Bronchial epithelial cell (primary cell): ENCODE data around the gene CCR3. TPM values are rescaled to one million over a fixed set of nuclear protein-coding genes. Genes with fewer than 3 reads are reported as not detected.

Experiments
- DNase-seq: peaks from one replicate; pipeline ENCODE4 v3.0.0-alpha.2; 2010; ENCODE audit warnings: low read depth
- FAIRE-seq: peaks from 2 replicates; lab custom pipeline; 2011; peaks lifted over from hg19 to GRCh38; lab: Jason Lieb, UNC
- H3K27me3 ChIP-seq: 2 replicates; pipeline ENCODE4 v1.5.1; 2011; ENCODE audit warnings: low read length; ENCODE audit not compliant: control insufficient read depth, insufficient read depth
- H3K36me3 ChIP-seq: 2 replicates; pipeline ENCODE4 v1.5.1; 2011; ENCODE audit warnings: low read length; ENCODE audit not compliant: control insufficient read depth, insufficient read depth
- H3K4me3 ChIP-seq: 2 replicates; pipeline ENCODE4 v1.5.1; 2011; ENCODE audit warnings: mild to moderate bottlenecking, low read depth, low read length, control low read depth
- CTCF ChIP-seq: IDR thresholded peaks from 2 replicates; pipeline ENCODE4 v1.5.1; 2011; ENCODE audit warnings: mild to moderate bottlenecking, moderate library complexity, low read length, control low read depth, inconsistent platforms; ENCODE audit not compliant: insufficient read depth, severe bottlenecking
- total RNA-seq: library from RNA; depleted of rRNA; stranded (reverse); fragments of >200 nt; gene quantifications from 2 replicates; pipeline ENCODE4 v1.2.1, GENCODE V29; 2014

The CCR3 gene
- total RNA-seq, 1 donor from 2014 or later: not detected

- H3K27me3 ChIP-seq: peaks cover 8% of the 10 kb centered on the region
- peak; percentile 7 for FAIRE-seq
- no peak for TF ChIP-seq CTCF
Observed at GRCh38 chr3:46235425-46235824, 6.8 kb upstream of the CCR3 start.

GRCh38 chr3:46236294-46237054 is 5.8 kb upstream of the CCR3 start:
- Histone ChIP-seq H3K4me3 (no peak overlapping the region), H3K36me3 (no peaks in the 10 kb centered on the region), H3K27me3 (peaks cover 6% of the 10 kb centered on the region)
- FAIRE-seq: no peak
- TF ChIP-seq CTCF: no peak
- DNase-seq: no peak

More at GRCh38 chr3:46235425-46235824, 6.8 kb upstream of the CCR3 start:
- DNase-seq: no peak
- Histone ChIP-seq H3K4me3 (no peak overlapping the region), H3K36me3 (no peaks in the 10 kb centered on the region)

GRCh38 chr3:46238386-46238785 is 3.9 kb upstream of the CCR3 start:
- H3K27me3 ChIP-seq: peaks cover 6% of the 10 kb centered on the region
- H3K4me3 ChIP-seq: no peak overlapping the region
- FAIRE-seq: no peak
- no peaks in the 10 kb centered on the region for H3K36me3 ChIP-seq
- no peak for TF ChIP-seq CTCF
- DNase-seq: no peak

- peak; percentile 80 for DNase-seq
- peaks cover 3% of the 10 kb centered on the region for H3K27me3 ChIP-seq
- TF ChIP-seq CTCF: no peak
- no peak overlapping the region for H3K4me3 ChIP-seq
- no peaks in the 10 kb centered on the region for H3K36me3 ChIP-seq
- no peak for FAIRE-seq
Observed at GRCh38 chr3:46239301-46239938, 2.8 kb upstream of the CCR3 start.

- no peaks in the 10 kb centered on the region for H3K36me3 ChIP-seq
- no peak for DNase-seq
Observed at GRCh38 chr3:46239952-46240351, 2.3 kb upstream of the CCR3 start.

More at GRCh38 chr3:46239952-46240351, 2.3 kb upstream of the CCR3 start:
- no peak for TF ChIP-seq CTCF
- Histone ChIP-seq H3K4me3 (no peak overlapping the region), H3K27me3 (peaks cover 3% of the 10 kb centered on the region)
- FAIRE-seq: no peak
